Epidermal melanocyte (primary cell): ENCODE measurements around the gene ADCY4.

Source experiments
- DNase-seq: peaks from one replicate; pipeline ENCODE4 v3.0.0; 2011; ENCODE audit warnings: low spot score; ENCODE audit not compliant: insufficient read length

Gene ADCY4

GRCh38 chr14:24317141-24317928, 17.5 kb downstream of the ADCY4 start:
- no peak for DNase-seq

- no peak for DNase-seq
Observed at GRCh38 chr14:24316597-24316950, 18.3 kb downstream of the ADCY4 start.

- no peak for DNase-seq
Observed at GRCh38 chr14:24315807-24316596, 18.9 kb downstream of the ADCY4 start.

GRCh38 chr14:24315243-24315806, 19.5 kb downstream of the ADCY4 start:
- no peak for DNase-seq

- no peak for DNase-seq
Observed at GRCh38 chr14:24314377-24315193, 20.3 kb downstream of the ADCY4 start.

GRCh38 chr14:24313913-24314312, 21.0 kb downstream of the ADCY4 start:
- no peak for DNase-seq

GRCh38 chr14:24312736-24313507, 21.9 kb downstream of the ADCY4 start:
- no peak for DNase-seq

- DNase-seq, result no peak
Observed at GRCh38 chr14:24311837-24312615, 22.8 kb downstream of the ADCY4 start.

GRCh38 chr14:24310646-24311604, 23.9 kb downstream of the ADCY4 start, which contains the start of gene LTB4R:
Gene LTB4R, plus strand, starts transcription at chr14:24311502. Its CDS starts 4,150 bp downstream, at chr14:24315652.
- no peak for DNase-seq

GRCh38 chr14:24310265-24310645, 24.6 kb downstream of the ADCY4 start:
- no peak for DNase-seq

- no peak for DNase-seq
Observed at GRCh38 chr14:24309538-24310264, 25.2 kb downstream of the ADCY4 start, which contains the start of gene LTB4R2. Gene LTB4R2, plus strand, starts transcription at chr14:24310140. Its CDS starts 525 bp downstream, at chr14:24310665.

GRCh38 chr14:24308342-24309124, 26.3 kb downstream of the ADCY4 start:
- no peak for DNase-seq

- peak; percentile 85 for DNase-seq
Observed at GRCh38 chr14:24307575-24308341, 27.1 kb downstream of the ADCY4 start, which contains the start of gene CIDEB. Gene CIDEB, minus strand, starts transcription at chr14:24307977. Its CDS starts 119 bp downstream, at chr14:24307858.

- DNase-seq, result no peak
Observed at GRCh38 chr14:24307156-24307574, 27.7 kb downstream of the ADCY4 start.

GRCh38 chr14:24304019-24304387, 30.9 kb downstream of the ADCY4 start:
- no peak for DNase-seq

GRCh38 chr14:24300326-24300980, 34.4 kb downstream of the ADCY4 start:
- DNase-seq, result no peak
